GM18502 (cell line): ENCODE measurements around the gene ZC3HAV1.
"Not testable (repeated sequence)": the region's sequence is repeated elsewhere in the genome, so short reads cannot be mapped to it uniquely, and the experiment has no call there.

Experiments used
- ATAC-seq: cut with Tn5 transposase; IDR thresholded peaks from one replicate; pipeline ENCODE4 v1.9.1; 2021; ENCODE audit warnings: mild to moderate bottlenecking; ENCODE audit not compliant: unreplicated experiment, poor library complexity

The ZC3HAV1 gene

DNA sequence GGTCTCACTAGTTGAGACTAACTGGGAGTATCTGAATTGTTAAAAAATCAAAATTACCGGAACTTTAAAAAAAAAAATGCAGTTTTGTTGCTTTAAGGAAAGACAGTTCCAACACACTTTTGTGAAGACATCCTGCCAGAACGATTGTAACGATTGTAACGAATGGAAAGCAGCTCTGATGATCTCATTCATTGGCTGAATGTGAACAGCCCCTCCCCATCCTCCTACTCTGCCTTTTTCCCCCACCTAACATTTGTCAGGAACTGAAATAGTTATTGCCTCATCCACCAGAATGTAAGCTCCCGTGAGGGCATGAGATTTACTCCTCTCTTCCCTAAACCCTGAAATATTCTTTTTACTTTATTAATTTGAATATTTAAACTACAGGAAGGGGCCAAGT, 50.6 kb downstream of the ZC3HAV1 start:
- ATAC-seq = no peak

DNA sequence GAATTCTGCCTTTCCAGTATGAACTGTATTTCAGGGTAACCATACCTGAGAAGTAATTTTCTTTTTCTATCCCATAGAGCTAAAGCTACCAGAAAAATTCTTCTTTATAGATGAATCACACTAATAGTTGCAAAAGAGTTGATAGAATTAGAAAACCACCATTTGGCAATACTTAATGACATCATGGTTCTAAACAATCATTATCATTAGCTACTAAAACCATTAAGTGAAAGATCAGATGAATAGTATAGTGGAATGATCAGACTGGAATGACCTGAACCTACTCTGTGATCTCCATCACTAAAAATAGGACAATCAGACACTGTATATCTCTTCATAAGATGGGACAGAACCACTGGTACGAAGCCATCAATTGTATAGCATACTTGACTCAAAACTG, 53.8 kb downstream of the ZC3HAV1 start:
- ATAC-seq = no peak

DNA sequence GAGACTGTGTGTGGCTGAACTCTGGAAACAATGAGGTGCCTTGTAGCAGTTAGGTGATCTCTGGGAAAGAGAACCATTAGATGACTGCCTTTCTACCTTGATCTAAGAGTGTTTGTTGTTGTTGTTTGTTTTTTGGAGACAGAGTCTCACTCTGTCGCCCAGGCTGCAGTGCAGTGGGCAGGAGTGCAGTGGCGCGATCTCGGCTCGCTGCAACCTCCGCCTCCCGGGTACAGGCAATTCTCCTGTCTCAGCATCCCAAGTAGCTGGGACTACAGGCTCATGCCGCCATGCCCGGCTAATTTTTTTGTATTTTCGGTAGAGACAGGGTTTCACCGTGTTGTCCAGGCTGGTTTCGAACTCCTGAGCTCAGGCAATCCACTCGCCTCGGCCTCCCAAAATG, 54.9 kb downstream of the ZC3HAV1 start:
- ATAC-seq = not testable (repeated sequence)

GRCh38 chr7:139054101-139054500, 55.4 kb downstream of the ZC3HAV1 start:
- ATAC-seq = no peak

GRCh38 chr7:139051655-139052054, 57.9 kb downstream of the ZC3HAV1 start:
- no peak for ATAC-seq

DNA sequence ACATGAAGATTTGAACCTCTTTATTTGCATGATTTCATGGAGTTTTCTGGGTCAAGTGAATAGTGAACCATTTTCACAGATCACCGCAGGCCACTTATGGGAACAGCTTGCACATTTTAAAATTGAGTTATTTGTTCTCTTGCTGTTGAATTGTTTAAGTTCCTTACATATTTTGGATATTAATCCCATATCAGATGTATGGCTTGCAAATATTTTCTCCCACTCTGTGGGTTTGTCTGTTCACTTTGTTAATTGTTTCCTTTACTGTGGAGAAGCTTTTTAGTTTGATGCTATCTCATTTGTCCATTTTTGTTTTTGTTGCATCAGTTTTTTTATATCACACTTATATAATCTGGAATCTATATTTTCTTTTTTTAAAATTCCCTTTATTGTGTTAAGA, 59.6 kb downstream of the ZC3HAV1 start:
- no peak for ATAC-seq

GRCh38 chr7:139049111-139049510, 60.4 kb downstream of the ZC3HAV1 start:
- no peak for ATAC-seq

GRCh38 chr7:139047970-139048369, 61.5 kb downstream of the ZC3HAV1 start:
- no peak for ATAC-seq

- ATAC-seq = no peak
These were observed 63.4 kb downstream of the ZC3HAV1 start for GRCh38 chr7:139046143-139046542.

DNA sequence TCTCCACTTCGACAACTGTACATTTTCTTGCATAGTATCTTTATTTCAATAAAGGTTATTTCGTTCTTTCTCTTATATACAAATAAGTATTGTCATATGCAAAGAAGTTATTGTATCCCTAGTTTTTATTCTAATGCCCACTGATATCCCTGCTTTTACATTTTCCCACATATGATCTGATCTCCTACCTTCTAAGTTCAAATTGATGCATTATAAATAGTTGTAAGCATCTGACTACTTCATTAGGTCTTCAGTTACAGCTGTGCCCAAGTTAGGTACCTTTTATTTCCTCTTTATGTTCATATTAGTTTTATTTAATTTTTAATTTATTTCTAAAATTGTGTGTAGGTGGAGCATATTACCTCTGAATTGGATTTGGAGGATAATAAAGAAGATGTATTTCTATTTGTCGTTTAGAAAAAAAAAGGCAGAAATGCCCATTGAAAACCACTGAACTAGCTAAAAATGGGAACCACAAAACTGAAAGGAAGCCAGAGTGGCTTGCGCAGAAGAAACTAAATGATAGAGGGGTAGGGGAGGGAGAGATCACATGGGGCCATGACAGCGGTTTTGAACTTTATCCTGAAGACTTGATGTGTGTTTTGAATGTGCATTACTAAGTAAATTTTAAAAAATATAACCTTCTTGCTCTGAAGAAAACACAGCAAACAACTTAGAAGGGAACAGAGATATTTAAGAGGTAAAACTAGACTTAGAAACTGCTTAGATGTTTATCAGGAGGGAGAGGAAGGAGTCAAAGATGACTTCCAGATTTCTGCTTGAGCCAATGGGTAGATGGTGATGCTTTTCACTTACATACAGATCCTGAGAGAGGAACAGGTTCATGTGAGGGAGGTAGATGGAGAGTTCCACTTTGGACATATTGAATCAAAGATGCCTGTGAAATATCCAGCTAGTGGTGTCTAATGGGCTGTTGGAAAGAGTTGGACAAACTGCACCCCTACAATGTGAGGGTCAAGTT, 64.4 kb downstream of the ZC3HAV1 start:
- ATAC-seq = no peak

DNA sequence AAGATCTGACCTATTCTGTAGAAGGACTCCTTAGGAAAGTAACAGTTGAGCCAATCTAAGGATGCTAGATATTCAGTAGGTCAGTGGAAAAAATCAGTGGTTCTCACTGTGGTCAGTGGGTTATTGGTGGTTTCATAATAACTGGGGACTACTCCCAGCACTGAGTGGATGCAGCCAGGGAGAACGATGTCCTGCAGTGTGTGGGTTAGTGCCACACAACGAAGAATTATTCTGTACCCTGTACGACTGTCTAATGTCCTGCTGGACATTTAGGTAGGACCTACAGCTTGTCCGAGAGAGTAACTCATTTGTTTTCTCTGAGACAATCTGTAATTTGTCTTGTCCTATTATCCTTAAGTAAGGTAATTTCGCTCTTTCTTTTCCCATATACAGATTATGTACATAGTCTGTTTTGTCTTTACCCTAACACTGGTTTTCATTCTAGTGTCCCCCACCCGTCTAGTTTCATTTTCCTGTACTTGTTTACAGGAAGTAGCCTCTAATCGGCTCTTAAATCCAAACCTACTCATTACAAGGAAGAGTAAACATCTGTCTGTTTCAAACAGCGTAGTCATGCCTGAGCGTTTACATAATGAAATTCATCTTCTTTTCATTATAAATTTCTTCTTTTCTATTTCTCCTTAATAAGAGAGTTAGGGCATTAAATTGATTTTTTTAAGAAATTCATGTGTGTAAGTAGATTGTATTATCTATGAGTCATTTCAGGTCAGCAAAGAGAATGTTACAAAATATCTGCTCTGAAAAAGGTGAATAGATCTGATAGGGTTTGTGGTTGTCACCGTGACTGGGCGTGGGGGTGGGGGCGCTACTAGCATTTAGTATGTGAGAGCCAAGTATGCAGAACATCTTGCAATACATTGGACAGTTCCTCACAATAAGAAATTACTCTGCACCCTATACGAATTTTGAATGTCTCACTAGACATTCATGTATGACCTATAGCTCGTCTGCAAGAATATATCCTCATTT, 65.4 kb downstream of the ZC3HAV1 start:
- no peak for ATAC-seq

DNA sequence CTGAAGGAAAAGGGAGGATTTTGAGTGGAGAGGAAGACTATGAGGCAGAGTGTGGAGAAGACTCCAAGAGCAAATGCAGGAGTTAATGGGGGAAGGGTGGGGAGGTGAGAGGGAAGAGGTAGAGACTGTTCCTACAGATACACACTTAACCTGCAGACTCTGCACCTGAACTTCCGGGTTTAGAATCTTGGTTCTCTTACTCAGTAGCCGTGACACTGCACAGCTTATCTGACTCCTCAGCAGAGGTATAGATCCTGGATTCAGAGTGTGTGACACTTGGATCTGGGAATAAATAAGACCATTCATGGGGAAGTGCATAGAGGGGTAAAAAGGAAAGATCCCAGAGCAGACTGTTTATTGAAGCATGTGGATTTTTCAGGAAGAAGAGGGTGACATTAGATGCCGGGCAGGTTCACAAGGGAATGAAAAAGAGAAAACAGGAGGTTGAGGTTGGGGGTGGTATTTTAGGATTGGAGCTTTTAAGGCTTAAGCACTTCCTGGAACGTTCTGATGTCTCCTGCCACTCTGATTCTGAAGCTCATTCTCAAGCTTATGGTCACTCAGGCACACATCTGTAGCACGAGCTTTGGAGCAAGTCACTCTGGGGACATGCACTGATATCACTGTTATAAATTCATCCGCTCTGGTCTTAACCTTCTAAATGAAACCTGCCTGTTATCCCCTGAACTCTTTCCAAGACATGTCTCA, 68.0 kb downstream of the ZC3HAV1 start:
- no peak for ATAC-seq

DNA sequence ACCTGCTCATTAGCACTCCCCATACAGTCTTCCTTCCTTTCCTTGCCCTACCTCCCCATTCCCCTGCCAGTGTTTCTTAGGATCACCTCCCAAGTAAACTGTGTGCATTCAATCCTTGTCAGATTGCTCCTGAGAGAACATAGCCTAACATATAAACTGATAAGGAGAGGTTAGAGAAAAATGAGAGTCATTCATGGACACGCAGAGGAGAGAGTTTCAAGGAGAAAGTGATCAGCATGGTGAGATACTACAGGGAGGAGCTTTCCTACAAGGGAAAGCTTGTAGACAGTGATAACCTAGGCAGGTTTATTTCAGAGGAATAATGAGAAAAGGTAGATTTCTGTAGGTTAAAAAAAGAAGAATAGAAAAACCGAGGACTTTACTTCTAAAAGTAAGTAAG, 70.8 kb downstream of the ZC3HAV1 start:
- no peak for ATAC-seq

- no peak for ATAC-seq
These were observed 72.6 kb downstream of the ZC3HAV1 start for GRCh38 chr7:139036901-139037300.

DNA sequence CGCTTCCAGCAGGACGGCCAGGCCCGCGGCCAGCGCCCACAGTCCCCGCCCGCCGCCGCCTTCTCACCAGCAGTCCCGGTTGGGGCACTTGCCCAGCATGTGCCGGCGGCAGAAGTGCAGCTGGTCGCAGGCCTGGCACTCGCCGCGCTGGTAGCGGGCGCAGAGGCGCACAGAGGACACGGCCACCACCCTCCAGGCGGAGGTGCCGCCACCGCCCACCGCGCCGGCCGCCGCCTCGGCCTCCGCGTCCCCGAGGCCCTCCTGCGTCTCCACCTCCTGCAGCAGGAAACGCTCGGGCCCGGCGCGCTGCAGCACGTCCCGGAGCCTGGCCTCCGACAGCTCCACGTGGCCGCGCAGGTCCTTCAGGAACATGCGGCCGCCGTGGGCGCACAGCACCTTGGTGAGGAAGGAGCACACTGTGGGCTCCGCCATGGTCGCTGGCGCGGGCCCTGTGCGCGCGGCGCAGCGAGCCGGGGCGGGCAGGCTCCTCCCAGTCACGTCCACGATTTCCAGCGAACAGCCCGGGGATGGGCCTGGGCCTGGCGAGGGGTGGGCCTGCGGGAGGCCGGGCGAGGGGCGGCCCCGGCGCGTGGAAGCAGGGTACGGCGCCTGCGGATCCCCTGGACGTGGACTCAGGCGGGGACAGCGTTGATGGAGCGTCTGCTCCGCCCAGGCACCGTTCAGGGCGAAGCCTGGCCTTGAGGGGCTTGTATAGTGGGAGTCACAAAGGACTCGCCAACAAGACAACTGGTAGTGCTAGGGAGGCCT, 73.8 kb downstream of the ZC3HAV1 start, which contains the start of gene ZC3HAV1L:
Gene ZC3HAV1L (minus strand): TSS at position 457 of the 768 bp plus-strand sequence. CDS start 25 bp downstream, at position 432.
- ATAC-seq = peak; percentile 92

DNA sequence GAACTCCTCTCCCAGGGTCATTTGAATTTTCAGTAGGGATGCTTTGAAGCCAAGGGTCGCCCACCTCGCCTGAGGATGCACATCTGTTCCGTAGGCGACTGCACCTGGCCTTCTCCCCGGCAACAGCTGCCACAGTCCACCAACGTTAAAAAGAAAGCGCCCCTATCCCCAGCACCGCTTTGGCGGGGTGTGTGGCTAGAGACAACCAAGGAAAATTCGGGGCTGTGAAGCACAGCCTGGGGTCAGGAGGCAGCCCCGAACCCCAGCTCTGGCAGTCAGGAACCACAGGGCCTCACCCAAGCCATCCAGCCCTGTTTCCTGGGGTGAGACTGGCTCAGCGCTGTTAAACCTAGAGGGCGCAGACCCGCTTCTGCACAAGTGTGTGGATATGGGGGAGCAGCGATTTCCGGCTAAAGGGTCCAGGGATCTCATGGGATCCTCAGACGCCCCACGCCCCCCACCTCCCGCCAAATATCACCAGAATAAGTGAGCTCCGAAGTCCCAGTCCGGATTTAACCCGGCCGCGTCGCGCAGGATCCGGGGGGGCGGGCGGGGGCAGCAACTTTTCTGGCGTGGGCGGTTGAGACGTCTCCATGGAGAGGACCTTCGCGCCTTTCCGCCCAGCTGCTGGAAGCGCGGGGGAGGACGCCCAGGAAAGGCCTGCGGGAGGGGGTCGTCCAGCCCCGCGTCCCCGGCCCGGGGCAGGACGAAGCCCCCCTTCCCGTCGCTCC, 74.5 kb downstream of the ZC3HAV1 start:
- peak; percentile 48 for ATAC-seq

GRCh38 chr7:139034336-139034735, 75.2 kb downstream of the ZC3HAV1 start:
- no peak for ATAC-seq

GRCh38 chr7:139033346-139034114, 76.0 kb downstream of the ZC3HAV1 start:
- no peak for ATAC-seq
